WTC11 (cell line): Measurements from ENCODE around the gene KIF3A. TPM values are rescaled to one million over a fixed set of nuclear protein-coding genes. Genes with fewer than 3 reads are reported as not detected.

Experiments
- ATAC-seq: fragments of 200-7000 bp; cut with Tn5 transposase; 2 replicates; pipeline ENCODE4 v1.10.0; 2021; ENCODE audit warnings: mild to moderate bottlenecking, moderate library complexity
- CTCF ChIA-PET: fragments of 300-600 bp; sonication (Branson Sonifier 250); formaldehyde crosslinking; loops from one replicate; lab custom pipeline; 2021; ENCODE audit warnings: antibody characterized with exemption; lab: Charles Lee
- POLR2A ChIA-PET: fragments of 350-600 bp; sonication (Branson Sonifier 250); formaldehyde crosslinking; loops from one replicate; lab custom pipeline; 2021; ENCODE audit warnings: antibody characterized with exemption; lab: Charles Lee
- DNase-seq: peaks from one replicate; pipeline ENCODE4 v3.0.0; 2021; ENCODE audit warnings: low spot score
- H3K27ac Mint-ChIP-seq: 2 replicates; pipeline ENCODE4 v1.8.0; 2021; ENCODE audit warnings: mixed read lengths
- H3K27me3 Mint-ChIP-seq: 2 replicates; pipeline ENCODE4 v1.8.0; 2021; ENCODE audit warnings: low read depth, mild to moderate bottlenecking, moderate library complexity, mixed read lengths
- H3K36me3 Mint-ChIP-seq: 2 replicates; pipeline ENCODE4 v1.8.0; 2021; ENCODE audit warnings: mixed read lengths
- H3K4me1 Mint-ChIP-seq: 2 replicates; pipeline ENCODE4 v1.8.0; 2022; ENCODE audit warnings: mixed read lengths
- H3K4me3 Mint-ChIP-seq: 2 replicates; pipeline ENCODE4 v1.8.0; 2021; ENCODE audit warnings: mild to moderate bottlenecking, moderate library complexity, mixed read lengths
- H3K9me3 Mint-ChIP-seq: 2 replicates; pipeline ENCODE4 v1.8.0; 2021; ENCODE audit warnings: mixed read lengths
- AFF4 ChIP-seq: sonication (generic); formaldehyde crosslinking; IDR thresholded peaks from 2 replicates; pipeline ENCODE4 v1.8.1; 2023; ENCODE audit warnings: mild to moderate bottlenecking, missing genetic modification reagents, borderline replicate concordance
- ATF3 ChIP-seq: sonication (generic); formaldehyde crosslinking; conservative IDR thresholded peaks from 2 replicates; pipeline ENCODE4 v1.8.1; 2022; ENCODE audit warnings: mild to moderate bottlenecking, missing genetic modification reagents
- ETV6 ChIP-seq: sonication (generic); formaldehyde crosslinking; IDR thresholded peaks from 2 replicates; pipeline ENCODE4 v1.8.1; 2022; ENCODE audit warnings: mild to moderate bottlenecking, missing genetic modification reagents
- FOXK1 ChIP-seq: sonication (generic); formaldehyde crosslinking; IDR thresholded peaks from 2 replicates; pipeline ENCODE4 v1.8.0; 2022; ENCODE audit warnings: mild to moderate bottlenecking, moderate library complexity, missing genetic modification reagents
- FOXP1 ChIP-seq: sonication (generic); formaldehyde crosslinking; IDR thresholded peaks from 2 replicates; pipeline ENCODE4 v1.8.0; 2022; ENCODE audit warnings: missing genetic modification reagents, mild to moderate bottlenecking, moderate library complexity, borderline replicate concordance
- GRHL2 ChIP-seq: fragments of 250-450 bp; sonication (Bioruptor Pico); IDR thresholded peaks from 2 replicates; pipeline ENCODE4 v1.8.0; 2022; ENCODE audit warnings: mild to moderate bottlenecking, moderate library complexity; ENCODE audit not compliant: insufficient replicate concordance, severe bottlenecking
- HMGXB4 ChIP-seq: sonication (generic); formaldehyde crosslinking; IDR thresholded peaks from 2 replicates; pipeline ENCODE4 v1.8.1; 2023; ENCODE audit warnings: mild to moderate bottlenecking, moderate library complexity, missing genetic modification reagents
- MXD4 ChIP-seq: fragments of 250-450 bp; sonication (Bioruptor Pico); IDR thresholded peaks from 2 replicates; pipeline ENCODE4 v1.8.0; 2021; ENCODE audit warnings: mild to moderate bottlenecking, moderate library complexity, borderline replicate concordance
- NFATC4 ChIP-seq: fragments of 250-450 bp; sonication (Bioruptor Pico); IDR thresholded peaks from 2 replicates; pipeline ENCODE4 v1.9.0; 2021; ENCODE audit warnings: mild to moderate bottlenecking
- NFYB ChIP-seq: sonication (generic); formaldehyde crosslinking; conservative IDR thresholded peaks from 2 replicates; pipeline ENCODE4 v1.8.0; 2022; ENCODE audit warnings: low read depth, missing genetic modification reagents
- PREB ChIP-seq: sonication (generic); formaldehyde crosslinking; IDR thresholded peaks from 2 replicates; pipeline ENCODE4 v1.8.1; 2022; ENCODE audit warnings: mild to moderate bottlenecking, missing genetic modification reagents, moderate library complexity, borderline replicate concordance
- SMAD4 ChIP-seq: sonication (generic); formaldehyde crosslinking; IDR thresholded peaks from 2 replicates; pipeline ENCODE4 v1.8.0; 2022; ENCODE audit warnings: mild to moderate bottlenecking, missing genetic modification reagents
- TCF7 ChIP-seq: sonication (generic); formaldehyde crosslinking; IDR thresholded peaks from 2 replicates; pipeline ENCODE4 v1.8.0; 2022; ENCODE audit warnings: mild to moderate bottlenecking, low read depth, missing genetic modification reagents, moderate library complexity
- USF1 ChIP-seq: sonication (generic); formaldehyde crosslinking; IDR thresholded peaks from 2 replicates; pipeline ENCODE4 v1.8.0; 2022; ENCODE audit warnings: mild to moderate bottlenecking, missing genetic modification reagents
- ZNF232 ChIP-seq: sonication (generic); formaldehyde crosslinking; IDR thresholded peaks from 2 replicates; pipeline ENCODE4 v1.8.0; 2022; ENCODE audit warnings: mild to moderate bottlenecking, missing genetic modification reagents
- ZNF425 ChIP-seq: fragments of 250-450 bp; sonication (Bioruptor Pico); conservative IDR thresholded peaks from 2 replicates; pipeline ENCODE4 v1.9.0; 2021; ENCODE audit warnings: mild to moderate bottlenecking
- total RNA-seq: library from RNA; stranded (reverse); gene quantifications from 3 replicates; pipeline ENCODE4 v1.2.3, GENCODE V29; 2021

KIF3A gene
- total RNA-seq, 1 experiment from 2014 or later: 10.1 TPM

GRCh38 chr5:132742626-132743025, 5.3 kb upstream of the KIF3A start:
- TF ChIP-seq PREB (no peak), MXD4 (no peak), USF1 (CRISPR knock-in tag) (no peak), ZNF232 (no peak), SMAD4 (CRISPR knock-in tag) (no peak), GRHL2 (CRISPR knock-in tag) (no peak), ETV6 (no peak), AFF4 (CRISPR knock-in tag) (no peak), HMGXB4 (CRISPR knock-in tag) (no peak), NFYB (CRISPR knock-in tag) (no peak), NFATC4 (CRISPR knock-in tag) (no peak), ATF3 (no peak), TCF7 (CRISPR knock-in tag) (no peak), FOXP1 (CRISPR knock-in tag) (no peak), FOXK1 (no peak)
- Mint-ChIP-seq H3K9me3 (no peaks in the 10 kb centered on the region; the same call in 1 of the 2 replicates), H3K4me1 (peaks cover 9% of the 10 kb centered on the region), H3K27ac (no peak overlapping the region), H3K36me3 (no peaks in the 10 kb centered on the region), H3K27me3 (peaks cover 38% of the 10 kb centered on the region), H3K4me3 (no peak overlapping the region)
- DNase-seq: no peak
- ChIA-PET CTCF (no interaction called here), POLR2A (no interaction called here)
- ATAC-seq: no peak

GRCh38 chr5:132742158-132742557, 4.8 kb upstream of the KIF3A start:
- Mint-ChIP-seq H3K4me1 (peaks cover 10% of the 10 kb centered on the region), H3K9me3 (no peaks in the 10 kb centered on the region; the same call in 1 of the 2 replicates), H3K27me3 (peaks cover 38% of the 10 kb centered on the region), H3K4me3 (no peak overlapping the region), H3K36me3 (no peaks in the 10 kb centered on the region), H3K27ac (no peak overlapping the region)
- DNase-seq: no peak
- TF ChIP-seq ZNF425 (CRISPR knock-in tag): no peak
- ChIA-PET CTCF (no interaction called here), POLR2A (no interaction called here)
- no peak for ATAC-seq
